Anterior cingulate cortex (tissue), 58 donors: Measurements from ENCODE around the gene EPHA2.

Source experiments
- DNase-seq, 58 donors: peaks; one replicate each; lab custom pipeline; 2025; lab: John Stamatoyannopoulos, UW

EPHA2 gene

GRCh38 chr1:16125088-16125470, 30.8 kb downstream of the EPHA2 start:
- no peak for DNase-seq

- no peak for DNase-seq
Measured at GRCh38 chr1:16124377-16125087, 31.3 kb downstream of the EPHA2 start.

GRCh38 chr1:16122916-16123315, 33.0 kb downstream of the EPHA2 start:
- DNase-seq = no peak

GRCh38 chr1:16122350-16122881, 33.5 kb downstream of the EPHA2 start:
- no peak for DNase-seq

GRCh38 chr1:16120940-16121410, 34.9 kb downstream of the EPHA2 start:
- DNase-seq = no peak

GRCh38 chr1:16120407-16120806, 35.5 kb downstream of the EPHA2 start:
- DNase-seq = no peak

GRCh38 chr1:16119926-16120325, 35.9 kb downstream of the EPHA2 start:
- no peak for DNase-seq

GRCh38 chr1:16119504-16119903, 36.4 kb downstream of the EPHA2 start:
- no peak for DNase-seq

- peak in 1 of 58 donors; percentile 55 for DNase-seq
Measured at GRCh38 chr1:16118706-16119105, 37.2 kb downstream of the EPHA2 start.

- DNase-seq = no peak
Measured at GRCh38 chr1:16117936-16118335, 37.9 kb downstream of the EPHA2 start.

GRCh38 chr1:16117369-16117768, 38.5 kb downstream of the EPHA2 start:
- DNase-seq = no peak

GRCh38 chr1:16116625-16117024, 39.2 kb downstream of the EPHA2 start:
- DNase-seq = no peak

- no peak for DNase-seq
Measured at GRCh38 chr1:16116002-16116401, 39.9 kb downstream of the EPHA2 start.

GRCh38 chr1:16115468-16115983, 40.3 kb downstream of the EPHA2 start:
- DNase-seq = no peak

- DNase-seq = peak in 2 of 58 donors; percentile 13 to 20
Measured at GRCh38 chr1:16114527-16115467, 41.1 kb downstream of the EPHA2 start.

GRCh38 chr1:16112596-16113555, 43.0 kb downstream of the EPHA2 start:
- no peak for DNase-seq

- peak in 1 of 58 donors; percentile 30 for DNase-seq
Measured at GRCh38 chr1:16111771-16112595, 43.9 kb downstream of the EPHA2 start.

- DNase-seq = no peak
Measured at GRCh38 chr1:16110884-16111283, 45.0 kb downstream of the EPHA2 start.

GRCh38 chr1:16110456-16110855, 45.4 kb downstream of the EPHA2 start:
- DNase-seq = no peak
